HG03064 (cell line): Measurements from ENCODE around the gene KANSL1.

Experiments used
- ATAC-seq: cut with Tn5 transposase; IDR thresholded peaks from one replicate; pipeline ENCODE4 v1.9.1; 2021; ENCODE audit warnings: low read depth; ENCODE audit not compliant: unreplicated experiment

The KANSL1 gene

GRCh38 chr17:46144246-46144645 is 49.0 kb downstream of the KANSL1 start:
- no peak for ATAC-seq

DNA sequence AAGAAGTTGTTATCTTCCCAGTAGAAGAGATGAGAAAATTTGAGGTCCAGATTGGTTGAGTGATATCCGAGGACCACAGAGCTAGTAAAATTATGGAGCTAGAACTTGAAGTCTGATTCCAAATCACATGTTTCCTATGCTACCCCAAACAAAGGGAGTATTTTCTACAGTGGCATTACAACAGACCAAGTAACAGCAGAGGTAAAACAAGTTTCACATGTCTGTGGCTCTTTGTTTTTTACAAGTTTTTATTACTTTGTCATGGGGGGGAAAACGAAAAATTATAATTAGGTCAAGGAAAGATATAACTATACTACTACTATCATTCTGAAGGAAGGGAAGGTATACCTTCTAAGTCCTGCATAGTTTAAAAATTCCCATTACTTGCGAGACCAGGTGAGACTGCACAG is 49.4 kb downstream of the KANSL1 start:
- no peak for ATAC-seq

DNA sequence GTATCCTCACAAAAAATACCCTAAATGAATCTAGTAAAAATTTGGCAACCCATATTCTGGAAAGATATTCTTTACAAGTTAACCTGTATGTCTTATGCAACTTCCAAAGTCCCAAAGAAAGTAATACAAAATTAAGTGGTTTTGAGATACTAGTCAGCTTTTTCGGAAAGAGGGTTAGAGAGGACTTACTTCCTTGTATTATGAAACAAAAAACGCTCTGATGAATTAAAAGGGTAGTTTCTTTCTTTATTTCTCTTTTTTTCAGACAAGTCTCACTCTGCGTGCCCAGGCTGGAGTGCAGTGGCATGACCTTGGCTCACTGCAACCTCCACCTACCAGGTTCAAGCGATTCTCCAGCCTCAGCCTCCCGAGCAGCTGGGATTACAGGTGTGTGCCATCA is 51.6 kb downstream of the KANSL1 start:
- no peak for ATAC-seq

- no peak for ATAC-seq
Observed at GRCh38 chr17:46140645-46141197, 52.5 kb downstream of the KANSL1 start.

DNA sequence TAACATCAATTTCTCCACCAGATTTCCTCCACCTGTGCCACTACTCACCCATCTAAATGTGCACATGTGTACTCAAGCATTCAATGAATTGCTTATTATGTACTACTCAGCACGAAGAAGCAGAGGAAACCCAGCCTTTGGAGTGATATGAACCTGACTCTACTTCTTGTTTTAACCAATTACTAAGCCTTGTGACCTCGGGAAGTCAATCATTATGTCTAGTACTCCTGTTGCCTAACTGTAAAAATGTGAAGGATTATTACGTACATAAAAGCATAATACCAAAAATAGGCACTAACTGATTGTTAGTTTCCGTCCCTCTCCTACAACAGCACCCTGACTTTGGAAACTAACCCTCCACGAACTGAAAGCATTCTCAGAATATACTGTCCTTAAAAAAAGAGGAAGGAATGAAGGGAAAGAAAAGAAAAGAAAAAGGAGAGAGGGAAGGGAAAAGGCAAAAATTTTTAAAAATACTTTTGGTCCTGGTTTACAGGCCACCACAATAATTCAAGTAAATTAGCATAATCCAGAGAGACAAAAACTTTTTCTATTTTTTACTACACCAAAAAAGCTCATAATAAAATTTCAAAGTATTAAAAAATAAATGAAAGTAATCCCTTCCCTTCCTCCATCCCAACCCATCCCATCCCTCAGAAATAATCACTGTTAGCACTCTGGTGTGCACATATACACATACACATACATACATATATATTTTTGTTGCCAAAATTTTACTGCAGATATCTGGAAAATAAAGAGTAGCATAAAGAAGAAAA is 53.6 kb downstream of the KANSL1 start:
- no peak for ATAC-seq

GRCh38 chr17:46138473-46138872 is 54.8 kb downstream of the KANSL1 start:
- no peak for ATAC-seq

- no peak for ATAC-seq
Observed at GRCh38 chr17:46136820-46137219, 56.4 kb downstream of the KANSL1 start.

- no peak for ATAC-seq
Observed at GRCh38 chr17:46135879-46136563, 57.2 kb downstream of the KANSL1 start.

- no peak for ATAC-seq
Observed at GRCh38 chr17:46135126-46135812, 58.0 kb downstream of the KANSL1 start.

GRCh38 chr17:46129302-46129701 is 63.9 kb downstream of the KANSL1 start:
- no peak for ATAC-seq

DNA sequence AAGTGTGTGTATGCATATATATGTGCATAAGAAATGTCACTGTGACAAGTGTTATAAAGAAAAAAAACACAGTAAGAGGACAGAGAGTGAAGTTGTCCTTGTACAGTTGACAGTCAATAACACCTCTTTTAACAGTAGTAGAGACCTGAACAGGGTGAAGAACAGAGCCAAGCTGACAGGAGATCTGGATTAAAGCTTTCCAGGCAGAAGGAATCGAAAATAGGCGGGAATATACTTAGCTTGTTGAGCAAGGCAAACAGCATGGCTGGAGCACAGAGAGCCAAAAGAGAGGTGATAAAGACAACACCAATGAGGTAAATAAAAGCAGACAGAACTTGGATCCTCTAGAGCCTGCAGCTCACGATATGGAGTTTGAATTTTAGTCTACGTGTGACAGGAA is 64.8 kb downstream of the KANSL1 start:
- ATAC-seq: no peak

- no peak for ATAC-seq
Observed at GRCh38 chr17:46127524-46127923, 65.7 kb downstream of the KANSL1 start.

GRCh38 chr17:46126840-46127239 is 66.4 kb downstream of the KANSL1 start:
- no peak for ATAC-seq

DNA sequence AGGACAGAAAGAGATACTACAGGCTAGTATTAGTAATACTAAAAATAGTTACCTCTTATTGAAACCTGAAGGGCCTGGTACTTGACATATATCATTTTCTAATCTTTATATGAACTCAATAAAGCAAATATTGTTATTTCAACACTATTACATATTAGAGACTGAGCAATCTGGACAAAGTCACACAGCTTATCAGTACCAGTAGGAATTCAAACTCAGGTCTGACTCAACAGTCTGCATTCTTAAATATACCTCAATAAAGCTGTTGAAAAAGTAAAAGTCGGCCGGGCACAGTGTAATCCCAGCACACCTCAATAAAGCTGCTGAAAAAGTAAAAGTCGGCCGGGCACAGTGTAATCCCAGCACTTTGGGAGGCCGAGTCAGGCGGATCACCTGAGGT is 67.4 kb downstream of the KANSL1 start:
- ATAC-seq: no peak

- no peak for ATAC-seq
Observed at GRCh38 chr17:46124695-46125592, 68.3 kb downstream of the KANSL1 start.

GRCh38 chr17:46123607-46124006 is 69.6 kb downstream of the KANSL1 start:
- no peak for ATAC-seq

GRCh38 chr17:46122486-46122871 is 70.8 kb downstream of the KANSL1 start:
- ATAC-seq: no peak

GRCh38 chr17:46121841-46122485 is 71.3 kb downstream of the KANSL1 start:
- ATAC-seq: no peak

DNA sequence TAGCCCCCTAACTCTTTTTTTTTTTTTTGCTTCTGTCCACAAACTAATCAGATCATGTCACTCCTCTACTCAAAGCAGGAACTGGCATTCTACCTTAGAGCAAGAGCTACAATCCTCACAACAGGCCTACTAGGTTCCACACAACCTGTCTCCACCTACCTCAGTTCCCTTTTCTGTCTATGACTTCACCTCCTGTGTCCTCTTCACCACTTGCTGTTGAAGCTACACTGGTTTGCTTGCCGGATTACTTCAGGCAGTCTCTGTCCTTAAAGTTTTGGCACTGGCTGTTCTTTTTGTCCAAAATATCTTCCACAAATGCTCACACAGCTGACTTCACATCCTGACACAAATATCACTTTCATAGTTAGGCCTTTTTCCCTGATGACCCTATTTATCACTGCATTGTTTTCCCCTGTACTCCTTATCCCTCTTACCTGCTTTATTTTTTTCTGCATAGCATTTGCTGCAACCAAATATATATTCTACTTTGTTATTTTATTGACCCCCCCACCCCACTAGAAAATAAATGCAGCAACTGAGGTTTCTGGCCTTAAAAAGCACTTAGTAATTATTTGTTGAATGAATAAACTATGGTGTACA is 72.0 kb downstream of the KANSL1 start:
- ATAC-seq: no peak
